Fibroblast of skin of abdomen (primary cell): ENCODE measurements around the gene TMPRSS3.

Source experiments
- DNase-seq: peaks from one replicate; pipeline ENCODE4 v3.0.0-alpha.2; 2013

Gene TMPRSS3

DNA sequence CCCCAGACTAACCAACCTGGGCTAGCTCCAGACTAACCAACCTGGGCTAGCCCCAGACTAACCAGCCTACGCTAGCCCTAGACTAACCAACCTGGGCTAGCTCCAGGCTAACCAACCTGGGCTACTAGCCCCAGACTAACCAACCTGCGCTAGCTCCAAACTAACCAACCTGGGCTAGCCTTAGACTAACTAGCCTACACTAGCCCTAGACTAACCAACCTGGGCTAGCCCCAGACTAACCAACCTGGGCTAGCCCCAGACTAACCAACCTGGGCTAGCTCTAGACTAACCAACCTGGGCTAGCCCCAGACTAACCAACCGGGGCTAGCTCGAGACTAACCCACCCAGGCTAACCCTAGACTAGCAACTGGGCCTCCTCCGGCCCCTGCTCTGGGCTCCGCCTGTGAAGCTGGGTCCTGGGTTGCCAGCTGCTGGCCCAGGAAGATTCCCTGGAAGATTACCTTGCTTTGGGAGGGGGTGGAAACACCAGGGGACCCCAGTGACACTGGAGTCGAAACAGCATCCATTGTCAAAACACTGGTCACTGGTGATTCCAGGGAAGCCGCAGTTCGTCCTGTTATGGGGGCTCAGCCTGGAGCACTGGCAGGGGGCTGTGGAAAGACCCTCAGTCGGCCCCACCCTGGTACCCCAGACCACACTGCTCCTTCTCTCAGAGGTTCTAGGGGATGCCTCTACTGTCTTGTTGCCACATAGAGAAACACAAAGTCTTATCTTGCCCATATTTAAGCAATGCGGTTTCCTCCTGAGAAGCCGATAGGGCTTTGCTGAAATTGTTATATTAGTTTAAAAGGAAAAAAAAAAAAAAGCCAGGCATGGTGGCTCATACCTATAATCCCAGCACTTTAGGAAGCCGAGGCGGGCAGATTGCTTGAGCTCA is 46.2 kb downstream of the TMPRSS3 start:
- DNase-seq, result no peak

DNA sequence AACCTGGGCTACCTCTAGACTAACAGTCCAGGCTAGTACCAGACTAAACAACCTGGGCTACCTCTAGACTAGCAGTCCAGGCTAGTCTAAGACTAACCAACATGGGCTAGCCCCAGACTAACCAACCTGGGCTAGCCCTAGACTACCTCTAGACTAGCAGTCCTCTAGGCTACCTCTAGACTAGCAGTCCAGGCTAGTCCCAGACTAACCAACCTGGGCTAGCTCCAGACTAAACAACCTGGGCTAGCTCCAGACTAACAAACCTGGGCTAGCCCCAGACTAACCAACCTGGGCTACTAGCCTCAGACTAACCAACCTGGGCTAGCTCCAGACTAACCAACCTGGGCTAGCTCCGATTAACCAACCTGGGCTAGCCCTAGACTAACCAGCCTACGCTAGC is 47.1 kb downstream of the TMPRSS3 start:
- no peak for DNase-seq

DNA sequence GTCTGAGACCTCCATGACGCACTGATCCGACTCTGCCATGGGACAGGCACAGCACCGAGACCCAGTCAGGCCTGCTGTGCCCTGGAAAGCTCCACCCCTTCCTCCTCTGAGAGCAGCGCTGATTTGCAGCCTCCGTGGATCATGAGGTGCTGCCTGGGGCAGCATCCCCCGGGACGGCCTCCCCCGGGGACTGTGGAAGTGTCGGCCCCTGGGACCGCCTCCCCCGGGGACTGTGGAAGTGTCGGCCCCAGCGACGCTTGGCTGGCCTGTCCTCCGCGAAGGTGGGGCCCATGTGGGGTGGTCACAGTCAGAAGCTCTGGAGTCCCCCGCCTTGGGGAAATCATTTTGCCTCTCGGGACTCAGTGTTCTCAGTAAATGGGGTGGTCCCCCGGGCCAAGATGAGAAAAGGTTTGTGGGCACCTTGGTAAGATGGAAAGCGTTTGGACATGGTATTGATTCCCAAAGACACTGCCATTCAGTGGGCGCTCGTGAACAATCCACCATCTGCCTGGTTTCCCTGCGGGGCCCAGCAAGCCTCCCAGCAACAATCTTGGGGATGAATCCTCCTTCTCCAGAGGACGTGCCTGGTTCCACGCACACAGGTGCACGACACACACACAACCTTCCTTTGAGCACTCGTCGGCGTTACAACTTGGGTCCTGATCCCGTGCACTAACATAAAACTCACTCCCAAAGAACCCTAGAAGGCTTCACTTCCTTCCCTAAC is 48.1 kb downstream of the TMPRSS3 start:
- no peak for DNase-seq

DNA sequence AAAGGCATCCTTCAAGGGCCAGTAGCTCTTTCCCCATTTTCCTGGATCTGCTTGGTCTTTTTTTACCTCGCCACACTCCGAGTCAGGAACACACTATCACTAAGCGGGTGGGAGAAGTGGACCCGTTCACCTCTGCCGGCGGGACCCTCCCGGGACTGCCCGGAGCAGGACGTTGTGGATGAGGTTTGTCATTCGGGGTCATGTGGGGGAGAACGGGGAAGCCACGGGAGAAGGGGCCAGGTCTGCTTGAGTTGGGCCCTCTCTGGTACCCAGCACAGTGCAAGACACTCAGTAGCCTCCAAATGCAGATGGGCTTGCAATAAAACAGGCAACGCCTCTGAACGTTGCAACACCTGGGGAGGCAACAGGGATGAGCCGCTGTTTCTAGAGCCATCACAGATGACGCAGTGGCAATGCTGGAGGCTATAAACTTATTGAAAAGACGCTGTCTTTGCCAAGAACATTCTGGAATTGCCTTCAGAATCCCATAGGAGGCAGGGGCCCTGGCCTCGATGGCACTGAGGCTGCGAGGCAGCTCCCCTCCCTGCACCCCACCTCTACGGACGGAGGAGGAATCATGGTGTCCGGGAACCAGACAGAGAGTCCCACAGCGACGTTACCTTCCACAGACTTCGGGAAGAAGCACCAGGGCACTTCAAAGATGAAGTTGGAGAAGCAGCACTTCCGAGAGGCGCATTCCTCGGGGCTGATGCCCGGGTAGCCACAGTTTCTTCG is 48.8 kb downstream of the TMPRSS3 start:
- no peak for DNase-seq

DNA sequence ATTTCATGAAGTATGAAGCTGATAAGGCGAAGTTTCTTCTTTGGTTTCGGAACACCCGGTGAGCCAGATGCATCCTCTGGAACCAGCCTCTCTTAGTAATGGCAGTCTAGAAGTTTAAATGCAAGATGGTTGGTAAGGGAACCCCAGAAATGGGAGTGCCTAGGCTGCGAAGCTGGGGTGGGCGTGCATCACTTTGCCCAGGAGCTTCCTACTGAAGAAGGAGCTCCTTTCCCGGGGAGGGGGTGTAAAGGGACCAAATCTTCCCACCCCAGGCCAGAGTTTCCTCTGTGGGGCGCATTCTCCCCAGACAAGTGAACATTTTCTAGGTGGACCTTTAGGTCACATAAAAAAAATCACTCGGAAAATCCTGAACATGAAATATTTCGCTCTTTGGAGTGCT is 49.4 kb downstream of the TMPRSS3 start:
- DNase-seq, result no peak

DNA sequence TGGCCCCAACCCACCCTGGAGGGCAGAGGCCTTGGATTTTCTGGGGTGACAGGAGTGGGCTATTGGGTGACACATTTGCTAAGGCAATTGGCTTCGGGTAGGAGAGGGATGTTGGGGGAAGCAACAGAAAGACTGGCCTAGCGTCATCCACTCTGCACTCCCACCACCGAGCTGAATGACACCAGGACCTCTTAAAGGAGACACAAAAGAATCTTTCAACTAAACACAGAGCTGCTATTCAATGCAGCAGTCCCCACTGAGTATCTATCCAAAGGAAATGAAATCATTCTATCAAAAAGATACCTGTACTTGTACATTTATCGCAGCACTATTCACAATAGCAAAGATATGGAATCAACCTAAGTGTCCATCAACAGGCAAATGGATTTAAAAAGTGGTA is 51.2 kb downstream of the TMPRSS3 start:
- no peak for DNase-seq

DNA sequence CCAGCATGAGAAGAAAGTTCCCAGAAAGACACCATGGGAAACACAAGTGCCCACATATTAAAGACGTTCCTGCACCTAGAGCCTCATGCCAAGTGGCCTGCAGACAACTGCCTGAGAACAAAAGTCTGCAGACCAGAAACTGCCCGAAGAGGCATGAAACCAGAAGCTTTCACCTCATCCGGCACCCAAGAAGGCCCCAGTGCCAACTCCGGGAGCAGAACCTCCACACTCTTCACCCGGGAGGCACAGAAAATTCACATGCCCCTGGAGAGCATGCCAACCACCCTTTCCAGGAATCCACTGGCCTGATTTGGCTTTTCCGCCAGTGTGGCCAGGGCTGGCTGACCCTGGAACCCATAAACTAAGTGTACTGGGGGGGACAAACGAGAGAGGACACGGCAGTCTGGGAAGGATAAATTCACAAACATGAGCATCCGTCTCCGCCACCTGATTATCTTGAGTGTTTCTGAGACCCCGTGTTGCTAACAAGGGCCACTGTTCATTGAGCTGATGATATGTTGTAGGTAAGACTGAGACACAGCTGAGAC is 51.8 kb downstream of the TMPRSS3 start:
- no peak for DNase-seq

DNA sequence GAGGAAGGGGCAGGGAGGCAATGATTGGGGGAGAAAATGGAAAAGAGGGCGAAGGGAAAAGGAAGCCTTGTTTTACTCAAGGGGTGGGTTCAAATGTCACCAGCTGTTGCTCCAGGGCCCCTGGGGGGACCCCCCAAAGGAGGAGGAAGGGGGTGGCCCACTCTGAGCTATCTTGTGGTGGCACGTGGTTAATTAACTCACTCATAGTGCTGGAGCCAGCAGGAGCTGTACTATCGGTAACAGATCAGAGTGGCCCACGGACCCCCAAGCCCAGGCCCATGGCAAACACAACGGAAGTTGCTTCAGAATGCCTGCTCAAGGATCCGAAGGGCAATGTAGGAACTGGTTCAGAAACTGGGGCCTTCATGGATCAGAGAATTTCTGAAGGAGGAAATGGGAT is 52.3 kb downstream of the TMPRSS3 start:
- no peak for DNase-seq

DNA sequence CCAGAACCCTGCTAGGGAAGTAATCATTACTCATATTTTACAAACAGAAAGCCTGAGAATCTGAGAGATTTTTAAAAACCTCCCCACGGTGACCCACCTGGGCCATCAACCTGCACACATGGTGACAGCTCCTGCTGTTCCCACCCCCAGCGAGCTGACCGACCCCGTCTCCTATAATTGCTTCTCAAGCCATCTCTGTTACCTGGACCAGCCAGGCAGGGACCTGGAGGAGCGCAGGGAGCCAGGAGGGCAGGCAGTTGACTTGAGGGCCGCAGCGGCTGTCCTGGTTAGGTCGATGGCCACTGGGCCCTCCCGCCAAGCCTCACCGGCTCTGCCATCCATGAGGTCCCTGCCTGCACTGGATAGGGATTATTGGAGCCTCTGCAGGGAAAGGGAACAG is 52.8 kb downstream of the TMPRSS3 start:
- no peak for DNase-seq

DNA sequence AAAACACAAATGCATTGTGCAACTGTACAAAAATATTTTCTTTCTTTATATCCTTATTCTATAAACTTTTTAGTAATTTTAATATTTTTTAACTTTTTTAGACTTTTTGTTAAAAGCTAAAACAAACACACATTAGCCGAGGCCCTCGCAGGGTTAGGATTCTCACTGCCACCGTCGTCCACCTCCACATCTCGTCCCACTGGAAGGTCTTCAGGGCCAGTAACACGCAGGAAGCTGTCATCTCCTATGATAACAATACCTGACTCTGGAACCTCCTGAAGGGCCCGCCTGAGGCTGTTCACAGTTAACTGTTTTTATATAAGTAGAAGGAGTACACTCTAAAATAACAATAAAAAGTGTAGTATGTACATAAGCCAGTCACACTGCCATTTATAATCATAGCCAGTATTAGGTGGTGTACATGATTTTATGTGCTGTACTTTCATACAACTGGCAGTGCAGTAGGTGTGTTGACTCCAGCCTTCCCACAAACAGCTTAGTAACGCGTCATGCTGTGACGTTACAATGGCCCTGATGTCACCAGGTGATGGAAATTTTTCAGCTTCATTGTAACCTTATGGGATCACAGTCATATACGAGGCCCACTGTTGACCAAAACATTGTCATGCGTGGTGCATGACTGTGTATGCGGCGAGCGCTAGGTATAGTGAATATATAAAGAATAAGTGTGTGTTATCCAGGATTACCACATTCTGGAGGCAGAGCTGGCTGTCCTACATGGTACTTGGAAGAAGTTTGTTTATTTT is 53.9 kb downstream of the TMPRSS3 start:
- DNase-seq, result no peak

DNA sequence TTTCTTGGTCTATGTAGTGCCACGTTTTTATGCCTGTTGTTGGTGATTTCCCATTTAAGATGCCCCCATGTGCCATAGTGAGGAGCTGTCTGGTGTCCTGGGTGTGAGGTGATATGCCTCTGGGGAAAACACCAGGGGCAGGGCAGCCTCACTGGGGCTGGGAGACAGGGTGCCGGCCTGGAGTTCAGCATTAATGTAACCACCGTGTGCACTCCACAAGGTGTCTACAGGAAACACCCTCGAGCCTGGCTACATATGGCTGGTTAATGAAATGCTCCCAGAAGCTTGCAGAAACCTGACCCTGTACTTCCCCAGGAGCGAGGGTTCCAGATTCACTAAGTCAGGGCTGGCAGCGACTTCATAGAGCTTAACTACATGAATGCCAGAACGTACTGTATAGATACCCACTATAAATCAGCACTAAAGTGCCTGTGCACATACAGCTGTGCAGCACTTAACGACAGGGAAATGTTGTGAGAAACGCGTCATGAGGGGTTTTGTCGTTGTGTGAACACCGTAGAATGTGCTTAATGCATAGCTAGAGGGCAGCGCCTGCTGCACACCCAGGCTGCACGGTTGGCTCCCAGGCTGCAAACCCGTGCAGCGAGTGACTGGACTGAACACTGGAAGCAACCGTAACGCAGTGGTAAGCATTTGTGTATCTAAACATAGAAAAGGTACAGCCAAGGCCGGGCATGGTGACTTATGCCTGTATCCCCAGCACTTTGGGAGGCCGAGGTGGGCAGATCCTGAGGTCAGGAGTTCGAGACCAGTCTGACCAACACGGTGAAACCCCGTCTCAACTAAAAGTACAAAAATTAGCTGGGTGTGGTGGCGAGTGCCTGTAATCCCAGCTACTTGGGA is 55.4 kb downstream of the TMPRSS3 start:
- no peak for DNase-seq

DNA sequence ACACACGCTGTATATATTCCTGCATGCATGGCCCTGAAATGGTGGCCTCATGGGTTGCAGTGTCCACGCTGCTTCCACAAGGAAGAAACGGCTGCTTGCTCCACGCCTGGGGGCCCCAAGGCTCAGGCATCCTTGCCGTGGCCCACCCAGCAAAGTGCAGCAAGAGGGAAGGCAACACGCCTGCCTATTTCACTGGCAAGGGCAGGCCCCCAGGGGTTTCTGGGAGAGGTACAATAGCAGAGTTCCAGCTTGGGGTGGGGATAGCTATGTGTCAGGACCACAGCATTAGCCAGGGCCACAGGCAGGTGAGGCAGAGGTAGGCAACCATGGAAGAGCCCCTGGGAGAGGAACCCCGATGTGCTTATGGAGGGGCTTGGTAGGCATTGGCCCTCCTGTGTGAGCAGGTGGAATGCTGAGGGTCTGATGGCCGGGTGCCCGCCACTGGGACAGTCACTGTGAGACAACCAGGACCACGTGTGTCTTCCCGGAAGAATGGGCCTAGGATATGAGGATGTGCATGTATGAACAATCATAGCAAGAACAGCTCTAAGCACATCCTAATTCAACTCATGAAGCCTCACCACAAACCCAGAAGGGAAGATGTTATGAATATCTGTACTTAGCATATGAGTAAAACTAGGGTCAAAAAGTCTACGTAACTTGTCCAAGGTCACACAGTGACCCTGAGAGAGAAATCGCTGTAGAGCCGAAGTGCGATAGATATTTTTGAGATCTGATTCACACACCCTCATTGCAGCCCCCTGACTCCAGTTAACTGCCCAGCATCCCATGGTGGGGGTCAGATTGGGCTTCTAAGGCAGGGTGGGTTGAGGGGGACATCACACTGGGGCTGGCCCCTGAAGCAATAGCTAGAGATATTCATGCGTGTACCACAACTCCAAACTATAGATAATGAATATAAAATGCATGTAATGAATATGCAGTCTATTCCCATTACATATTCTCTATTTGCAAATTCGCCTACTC is 56.8 kb downstream of the TMPRSS3 start:
- no peak for DNase-seq

DNA sequence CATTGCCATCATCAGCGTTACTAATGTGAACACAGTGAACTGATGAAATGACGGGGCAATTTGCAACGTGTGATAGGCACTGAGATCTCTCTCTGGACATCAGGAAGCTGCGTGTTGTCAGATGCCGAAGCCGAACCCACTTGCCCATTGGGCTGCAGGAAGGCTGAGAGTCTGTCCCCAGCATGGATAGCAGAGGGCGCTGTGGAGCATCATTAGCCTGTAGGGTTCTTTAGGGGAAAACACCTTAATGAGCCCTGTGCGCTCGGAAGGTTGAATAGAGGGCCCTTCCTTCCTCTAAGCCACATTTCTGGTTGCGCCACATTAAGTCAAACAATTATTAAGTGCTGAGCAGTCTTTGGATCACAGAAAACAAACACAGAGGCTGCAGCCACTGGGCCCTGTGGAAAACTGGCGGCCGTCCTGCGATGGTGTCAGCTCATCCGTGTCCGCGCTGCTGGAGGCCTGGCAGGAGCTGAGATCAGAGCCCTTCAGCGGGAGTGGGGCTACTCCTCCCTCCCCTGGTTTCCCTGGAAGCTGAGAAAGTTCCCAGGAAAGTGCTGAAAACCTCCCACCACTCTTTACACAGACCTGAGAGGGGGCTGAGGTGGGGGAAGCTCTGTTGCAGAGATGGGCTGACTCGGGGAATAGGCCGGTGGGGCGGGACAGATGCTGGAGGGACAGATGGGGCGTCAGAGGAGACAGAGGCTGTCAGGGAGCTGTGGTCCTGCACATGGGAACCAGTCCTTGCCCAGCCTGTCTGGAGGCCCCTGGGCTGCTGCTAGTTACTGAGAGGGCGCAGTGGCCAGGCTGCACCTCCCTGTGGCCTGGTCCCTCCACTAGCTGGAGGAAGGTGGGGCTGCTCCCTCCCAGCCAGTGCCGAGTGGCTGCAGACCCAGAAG is 57.8 kb downstream of the TMPRSS3 start:
- peak; percentile 10 for DNase-seq

DNA sequence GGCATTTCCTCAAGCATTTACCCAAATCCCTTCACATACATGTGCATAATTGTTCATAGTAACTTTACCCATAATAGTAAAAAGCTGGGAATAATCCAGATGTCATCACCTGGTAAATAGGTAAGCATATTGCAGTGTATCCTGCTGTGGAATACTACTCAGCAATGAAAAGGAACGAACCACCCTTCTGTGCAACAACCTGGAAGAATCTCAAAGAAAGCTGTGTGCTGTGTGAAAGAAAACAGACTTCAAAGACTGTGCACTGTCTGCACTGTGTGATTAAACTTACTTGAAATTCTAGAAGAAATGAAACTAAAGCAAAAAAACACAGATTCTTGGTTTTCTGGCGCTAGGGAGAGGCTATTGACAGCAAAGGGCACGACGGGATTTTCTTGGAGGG is 58.6 kb downstream of the TMPRSS3 start:
- no peak for DNase-seq

DNA sequence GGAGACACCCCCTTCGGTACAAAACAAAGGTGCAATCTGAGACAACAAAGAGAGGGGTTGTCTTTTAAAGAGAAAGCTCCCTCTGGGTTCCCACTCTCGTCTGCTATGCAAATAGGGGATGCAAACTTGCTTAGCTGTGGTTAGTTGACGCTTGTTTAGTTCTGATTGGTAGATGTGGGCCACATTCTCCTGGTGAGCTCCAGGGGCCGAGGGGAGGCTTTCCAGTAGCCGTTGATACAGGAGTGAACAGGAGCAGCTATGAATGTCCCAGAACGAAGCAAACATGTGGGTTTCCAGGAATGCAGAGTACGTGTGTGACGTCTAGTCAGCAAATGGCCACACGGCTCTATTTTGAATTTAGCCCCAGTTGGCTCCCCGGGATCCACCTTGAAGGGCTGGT is 59.8 kb downstream of the TMPRSS3 start:
- peak; percentile 12 for DNase-seq

DNA sequence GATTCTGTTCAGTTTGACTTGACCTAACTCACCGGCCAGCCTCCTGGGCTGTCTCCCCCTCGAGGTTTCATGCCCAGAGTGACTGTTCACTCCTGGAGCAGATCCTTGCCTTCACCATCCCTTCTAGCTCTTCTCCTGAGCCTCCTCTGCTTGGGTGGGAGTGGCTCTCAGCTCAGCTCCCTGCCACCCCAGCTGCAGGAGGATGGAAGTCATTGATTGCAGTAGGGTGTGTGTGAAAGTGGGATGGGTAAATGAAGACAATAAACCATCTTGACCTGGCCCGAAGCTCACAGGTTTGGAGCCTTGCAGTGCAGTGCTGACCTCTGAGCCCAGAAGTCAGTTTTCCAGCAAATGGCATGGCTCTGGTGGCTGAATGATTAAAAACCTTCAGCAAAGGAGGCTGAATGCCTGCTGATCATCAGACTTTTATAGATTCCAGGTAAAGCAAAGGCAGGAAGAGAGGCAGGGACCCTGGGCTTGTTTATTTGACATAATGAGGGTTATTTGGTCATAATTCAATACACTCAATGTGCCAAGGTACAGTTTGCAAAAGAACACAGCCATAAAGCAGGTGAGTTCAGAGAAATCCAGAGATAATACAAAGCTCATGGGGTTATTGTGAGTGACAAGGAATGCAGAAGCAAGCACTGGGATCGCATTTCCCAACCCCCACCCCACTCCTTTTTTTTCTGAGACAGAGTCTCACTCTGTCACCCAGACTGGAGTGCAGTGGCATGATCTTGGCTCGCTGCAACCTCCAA is 63.1 kb downstream of the TMPRSS3 start:
- DNase-seq, result no peak

DNA sequence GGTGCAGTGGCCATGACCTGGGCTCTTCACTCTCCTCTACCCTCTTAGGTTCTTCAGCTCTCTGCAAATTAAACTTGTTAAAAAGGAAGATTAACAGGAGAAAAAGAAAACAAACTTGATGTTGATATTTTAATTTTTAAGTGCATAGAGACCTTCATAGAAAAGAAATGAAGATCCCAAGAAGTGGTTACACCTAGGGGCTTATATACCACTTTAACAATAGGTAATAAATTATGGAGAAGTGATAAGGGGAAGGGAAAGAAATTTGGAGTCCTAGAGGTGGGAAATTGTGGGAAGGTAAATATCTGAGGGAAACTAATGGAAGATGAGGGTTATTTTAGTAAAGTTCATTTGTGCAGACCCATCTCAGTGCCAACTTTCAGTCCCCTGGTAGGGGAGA is 64.2 kb downstream of the TMPRSS3 start:
- no peak for DNase-seq
